Measurements from ENCODE around the gene ING2.

DNA sequence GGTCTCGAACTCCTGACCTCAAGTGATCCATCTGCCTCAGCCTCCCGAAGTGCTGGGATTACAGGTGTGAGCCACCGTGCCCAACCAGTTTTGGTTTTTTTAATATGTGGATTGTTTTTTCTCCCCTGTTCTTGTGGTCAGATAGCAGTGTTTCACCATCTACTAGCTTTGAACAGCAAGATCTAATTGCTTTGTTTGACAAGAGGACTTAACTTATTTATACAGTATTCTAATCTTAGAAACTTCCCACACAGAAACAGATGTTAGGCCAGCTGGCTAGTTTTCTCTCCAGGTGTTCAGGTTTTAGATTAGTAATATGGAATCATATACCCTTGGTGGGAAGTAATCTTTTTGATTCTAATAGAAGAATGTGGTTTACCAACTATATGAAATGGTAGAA lies 12.9 kb downstream of the ING2 start:
- TF ChIP-seq POLR2A (IDR thresholded peaks at IDR 0.05) (no peak), CTCF (IDR thresholded peaks at IDR 0.05) (no peak), POLR2AphosphoS5 (IDR thresholded peaks at IDR 0.05) (no peak)

Measured in breast epithelium (tissue), 3 donors.